ENCODE data around the gene KDM1A.
A peak's percentile ranks its signal among the peaks of the same experiment; 100 is the strongest.

KDM1A gene

GRCh38 chr1:23080885-23081284, 61.6 kb downstream of the KDM1A start:
- Histone ChIP-seq H3K4me2 (ENCODE audit: low read depth, low read length) (no peak overlapping the region), H3K4me1 (ENCODE audit: low read length) (no peaks in the 10 kb centered on the region), H4K20me1 (ENCODE audit: insufficient read depth, low read length) (no peaks in the 10 kb centered on the region), H3K79me2 (ENCODE audit: low read length) (no peaks in the 10 kb centered on the region), H3K27ac (ENCODE audit: low read length) (no peak overlapping the region), H3K9me2 (replicated peaks; ENCODE audit: insufficient read depth, low read length) (no peaks in the 10 kb centered on the region), H3K27me3 (replicated peaks; ENCODE audit: insufficient read depth, low read length) (no peaks in the 10 kb centered on the region), H3K9ac (ENCODE audit: low read length) (no peak overlapping the region), H2AFZ (ENCODE audit: low read length) (no peak overlapping the region), H3K36me3 (replicated peaks; ENCODE audit: insufficient read depth, low read length) (peaks cover 6% of the 10 kb centered on the region; the same call in 1 of the 2 replicates), H3K4me3 (ENCODE audit: low read length) (no peak overlapping the region), H3F3A (ENCODE audit: insufficient read depth, low read length) (no peaks in the 10 kb centered on the region), H3K9me3 (replicated peaks; ENCODE audit: insufficient read depth, low read length) (no peaks in the 10 kb centered on the region)
- no peak for DNase-seq
- no peak for TF ChIP-seq EZH2 (optimal IDR thresholded peaks at IDR 0.05; ENCODE audit: low read depth, low read length)
- TF ChIP-seq EZH2phosphoT487 (IDR thresholded peaks at IDR 0.05; ENCODE audit: low read length): no peak

DNA sequence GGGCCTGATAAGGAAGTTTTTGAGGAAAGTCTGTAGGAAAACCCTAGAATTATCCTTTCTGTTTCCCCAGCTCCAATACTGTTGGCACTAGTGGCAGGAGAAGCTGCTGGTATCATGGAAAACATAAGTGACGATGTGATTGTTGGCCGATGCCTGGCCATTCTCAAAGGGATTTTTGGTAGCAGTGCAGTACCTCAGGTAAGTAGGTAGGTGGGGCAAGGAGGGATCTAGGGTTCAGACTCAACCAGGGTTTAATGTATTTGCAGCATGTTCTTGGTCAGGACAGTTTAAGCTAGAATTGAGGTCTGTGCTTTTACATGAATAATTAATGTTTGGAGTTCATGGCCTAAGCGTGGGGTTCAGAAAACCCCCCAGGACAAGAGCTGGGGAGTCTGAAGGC, 62.1 kb downstream of the KDM1A start:
- H3K36me3 ChIP-seq (replicated peaks; ENCODE audit: insufficient read depth, low read length): peaks cover 6% of the 10 kb centered on the region; the same call in 1 of the 2 replicates

GRCh38 chr1:23083714-23084480, 64.6 kb downstream of the KDM1A start:
- TF ChIP-seq CTCF (IDR thresholded peaks at IDR 0.05; ENCODE audit: low read length): no peak
- no peak for TF ChIP-seq EZH2phosphoT487 (IDR thresholded peaks at IDR 0.05; ENCODE audit: low read length)
- no peak for TF ChIP-seq EZH2 (optimal IDR thresholded peaks at IDR 0.05; ENCODE audit: low read depth, low read length)
- Histone ChIP-seq H3K27ac (ENCODE audit: low read length) (no peak overlapping the region), H2AFZ (ENCODE audit: low read length) (no peak overlapping the region), H3F3A (ENCODE audit: insufficient read depth, low read length) (no peaks in the 10 kb centered on the region), H3K9ac (ENCODE audit: low read length) (no peak overlapping the region), H3K79me2 (ENCODE audit: low read length) (no peaks in the 10 kb centered on the region), H3K27me3 (replicated peaks; ENCODE audit: insufficient read depth, low read length) (no peaks in the 10 kb centered on the region), H3K9me3 (replicated peaks; ENCODE audit: insufficient read depth, low read length) (no peaks in the 10 kb centered on the region), H3K9me2 (replicated peaks; ENCODE audit: insufficient read depth, low read length) (no peaks in the 10 kb centered on the region), H3K4me1 (ENCODE audit: low read length) (no peaks in the 10 kb centered on the region), H3K36me3 (replicated peaks; ENCODE audit: insufficient read depth, low read length) (peaks cover 6% of the 10 kb centered on the region; the same call in 1 of the 2 replicates), H3K4me2 (ENCODE audit: low read depth, low read length) (no peak overlapping the region), H4K20me1 (ENCODE audit: insufficient read depth, low read length) (no peaks in the 10 kb centered on the region), H3K4me3 (ENCODE audit: low read length) (no peak overlapping the region)
- no peak for DNase-seq

More for the DNA sequence above, 62.1 kb downstream of the KDM1A start:
- Histone ChIP-seq H3K27ac (ENCODE audit: low read length) (no peak overlapping the region), H3K9me3 (replicated peaks; ENCODE audit: insufficient read depth, low read length) (no peaks in the 10 kb centered on the region), H3F3A (ENCODE audit: insufficient read depth, low read length) (no peaks in the 10 kb centered on the region), H3K4me1 (ENCODE audit: low read length) (no peaks in the 10 kb centered on the region), H2AFZ (ENCODE audit: low read length) (no peak overlapping the region), H3K27me3 (replicated peaks; ENCODE audit: insufficient read depth, low read length) (no peaks in the 10 kb centered on the region), H3K4me3 (ENCODE audit: low read length) (no peak overlapping the region), H3K9me2 (replicated peaks; ENCODE audit: insufficient read depth, low read length) (no peaks in the 10 kb centered on the region), H4K20me1 (ENCODE audit: insufficient read depth, low read length) (no peaks in the 10 kb centered on the region), H3K79me2 (ENCODE audit: low read length) (no peaks in the 10 kb centered on the region), H3K4me2 (ENCODE audit: low read depth, low read length) (no peak overlapping the region), H3K9ac (ENCODE audit: low read length) (no peak overlapping the region)
- TF ChIP-seq EZH2phosphoT487 (IDR thresholded peaks at IDR 0.05; ENCODE audit: low read length) (no peak), CTCF (IDR thresholded peaks at IDR 0.05; ENCODE audit: low read length) (peak; percentile 10; the same call in 1 of the 2 replicates)
- no peak for DNase-seq

GRCh38 chr1:23084880-23085279, 65.6 kb downstream of the KDM1A start:
- H3K4me3 ChIP-seq (ENCODE audit: low read length): no peak overlapping the region
- H3K9me3 ChIP-seq (replicated peaks; ENCODE audit: insufficient read depth, low read length): no peaks in the 10 kb centered on the region
- H4K20me1 ChIP-seq (ENCODE audit: insufficient read depth, low read length): no peaks in the 10 kb centered on the region
- no peak overlapping the region for H3K4me2 ChIP-seq (ENCODE audit: low read depth, low read length)
- DNase-seq: no peak
- no peaks in the 10 kb centered on the region for H3F3A ChIP-seq (ENCODE audit: insufficient read depth, low read length)
- H3K27me3 ChIP-seq (replicated peaks; ENCODE audit: insufficient read depth, low read length): no peaks in the 10 kb centered on the region
- H3K9ac ChIP-seq (ENCODE audit: low read length): no peak overlapping the region
- no peaks in the 10 kb centered on the region for H3K9me2 ChIP-seq (replicated peaks; ENCODE audit: insufficient read depth, low read length)
- no peak overlapping the region for H2AFZ ChIP-seq (ENCODE audit: low read length)
- no peaks in the 10 kb centered on the region for H3K79me2 ChIP-seq (ENCODE audit: low read length)
- H3K36me3 ChIP-seq (replicated peaks; ENCODE audit: insufficient read depth, low read length): peaks cover 6% of the 10 kb centered on the region; the same call in 1 of the 2 replicates
- H3K27ac ChIP-seq (ENCODE audit: low read length): no peak overlapping the region
- H3K4me1 ChIP-seq (ENCODE audit: low read length): no peaks in the 10 kb centered on the region
- TF ChIP-seq EZH2 (optimal IDR thresholded peaks at IDR 0.05; ENCODE audit: low read depth, low read length) (no peak), EZH2phosphoT487 (IDR thresholded peaks at IDR 0.05; ENCODE audit: low read length) (no peak), CTCF (IDR thresholded peaks at IDR 0.05; ENCODE audit: low read length) (no peak)

All from MM.1S (cell line).